ENCODE measurements around the gene KIAA1217. TPM values are rescaled to one million over a fixed set of nuclear protein-coding genes. Genes with fewer than 3 reads are reported as not detected.

Gene KIAA1217
- total RNA-seq, 1 experiment from 2014 or later = 18.6 TPM

GRCh38 chr10:24545585-24545984 lies 336.6 kb downstream of the KIAA1217 start:
- Histone ChIP-seq H3T11ph (ENCODE audit: low read length) (no peak overlapping the region), H3K4me1 (ENCODE audit: insufficient read depth, low read length) (0 out of 2 replicates have a peak, but pooled peaks cover 2% of the 10 kb centered on the region), H3K23ac (ENCODE audit: insufficient read length, low read depth, low read length) (no peak overlapping the region), H2AK5ac (ENCODE audit: insufficient read length, low read length) (no peak overlapping the region), H2BK12ac (ENCODE audit: insufficient read length, low read depth, low read length) (no peak overlapping the region), H3K4ac (ENCODE audit: low read depth, low read length) (no peak overlapping the region), H3K27me3 (ENCODE audit: insufficient read depth, low read length) (no peaks in the 10 kb centered on the region), H3K56ac (ENCODE audit: insufficient read length, low read depth, low read length) (no peak overlapping the region), H3K18ac (ENCODE audit: insufficient read length, low read depth, low read length) (no peak overlapping the region), H2BK15ac (ENCODE audit: low read depth, low read length) (no peak overlapping the region), H3K4me2 (ENCODE audit: insufficient read depth, insufficient read length, low read length) (no peak overlapping the region), H3K79me2 (ENCODE audit: insufficient read depth, low read length) (no peaks in the 10 kb centered on the region), H3K9me3 (ENCODE audit: control insufficient read depth, low read depth, low read length) (no peaks in the 10 kb centered on the region), H4K8ac (replicated peaks; ENCODE audit: insufficient read length, low read depth, low read length) (no peak overlapping the region), H3K27ac (ENCODE audit: insufficient read length, low read depth, low read length) (no peak overlapping the region), H4K20me1 (ENCODE audit: control insufficient read depth, insufficient read depth, insufficient read length) (no peaks in the 10 kb centered on the region), H4K5ac (ENCODE audit: insufficient read length, low read depth, low read length) (no peak overlapping the region), H2AFZ (ENCODE audit: low read length) (no peak overlapping the region), H3K79me1 (ENCODE audit: insufficient read depth, low read depth, low read length, poor library complexity, severe bottlenecking) (no peaks in the 10 kb centered on the region), H3K23me2 (ENCODE audit: insufficient read length, low read depth, low read length, poor library complexity, severe bottlenecking) (no peaks in the 10 kb centered on the region), H2BK5ac (ENCODE audit: insufficient read length, low read length) (no peak overlapping the region), H3K14ac (ENCODE audit: insufficient read depth, low read length) (no peak overlapping the region), H3K9ac (ENCODE audit: extremely low read depth, insufficient read length, low read length) (no peak overlapping the region), H2BK20ac (ENCODE audit: low read depth, low read length, poor library complexity, severe bottlenecking) (no peak overlapping the region), H2BK120ac (ENCODE audit: low read depth, low read length, poor library complexity, severe bottlenecking) (no peak overlapping the region), H4K91ac (ENCODE audit: insufficient read length, low read depth, low read length) (no peak overlapping the region)
- no peaks in the 10 kb centered on the region for H3K9me3 Mint-ChIP-seq
- no CpG with 5 or more reads among the region's 3 CpGs for WGBS (ENCODE audit: extremely low coverage, insufficient read length, low lambda C conversion rate)
- H3K36me3 Mint-ChIP-seq (ENCODE audit: insufficient read depth in 1 of 3, low read depth in 3 of 3) = peaks cover 2 to 29% (median 21%) of the 10 kb centered on the region in 3 experiments; a peak in 3 of 7 replicates
- DNase-seq = no peak
- H3K4me3 Mint-ChIP-seq = no peak overlapping the region
- H3K27me3 Mint-ChIP-seq (ENCODE audit: low read depth) = no peaks in the 10 kb centered on the region
- peaks cover under 1% of the 10 kb centered on the region in 2 experiments; a peak in 1 of 4 replicates for H3K4me1 Mint-ChIP-seq
- TF ChIP-seq CTCF (conservative IDR thresholded peaks at IDR 0.05) = no peak
- peak overlapping the region in 1 of 3 experiments; percentile 6; a peak in 2 of 7 replicates for H3K27ac Mint-ChIP-seq

Measured in H9 (cell line).